ENCODE measurements around the gene DNPH1. TPM values are rescaled to one million over a fixed set of nuclear protein-coding genes. Genes with fewer than 3 reads are reported as not detected.

The DNPH1 gene, protein sequence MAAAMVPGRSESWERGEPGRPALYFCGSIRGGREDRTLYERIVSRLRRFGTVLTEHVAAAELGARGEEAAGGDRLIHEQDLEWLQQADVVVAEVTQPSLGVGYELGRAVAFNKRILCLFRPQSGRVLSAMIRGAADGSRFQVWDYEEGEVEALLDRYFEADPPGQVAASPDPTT
- total RNA-seq, result 10 to 100 TPM; 21.8 TPM
- polyA plus RNA-seq (ENCODE audit: insufficient read depth, low read depth, low replicate concordance), result 19.3 TPM
- long read RNA-seq, donor 1, transcript DNPH1-201 (4 exons, 657 nt), result major isoform, 56 of 83 reads
- long read RNA-seq, donor 1, partial matches to known transcripts, result 24 of 83 reads
- long read RNA-seq, donor 1, other reads (novel, unspliced or antisense), result 0 of 83 reads
- long read RNA-seq, donor 2, transcript DNPH1-201 (4 exons, 657 nt), result major isoform, 36 of 47 reads
- long read RNA-seq, donor 2, partial matches to known transcripts, result 8 of 47 reads
- long read RNA-seq, donor 2, other reads (novel, unspliced or antisense), result 0 of 47 reads

DNA sequence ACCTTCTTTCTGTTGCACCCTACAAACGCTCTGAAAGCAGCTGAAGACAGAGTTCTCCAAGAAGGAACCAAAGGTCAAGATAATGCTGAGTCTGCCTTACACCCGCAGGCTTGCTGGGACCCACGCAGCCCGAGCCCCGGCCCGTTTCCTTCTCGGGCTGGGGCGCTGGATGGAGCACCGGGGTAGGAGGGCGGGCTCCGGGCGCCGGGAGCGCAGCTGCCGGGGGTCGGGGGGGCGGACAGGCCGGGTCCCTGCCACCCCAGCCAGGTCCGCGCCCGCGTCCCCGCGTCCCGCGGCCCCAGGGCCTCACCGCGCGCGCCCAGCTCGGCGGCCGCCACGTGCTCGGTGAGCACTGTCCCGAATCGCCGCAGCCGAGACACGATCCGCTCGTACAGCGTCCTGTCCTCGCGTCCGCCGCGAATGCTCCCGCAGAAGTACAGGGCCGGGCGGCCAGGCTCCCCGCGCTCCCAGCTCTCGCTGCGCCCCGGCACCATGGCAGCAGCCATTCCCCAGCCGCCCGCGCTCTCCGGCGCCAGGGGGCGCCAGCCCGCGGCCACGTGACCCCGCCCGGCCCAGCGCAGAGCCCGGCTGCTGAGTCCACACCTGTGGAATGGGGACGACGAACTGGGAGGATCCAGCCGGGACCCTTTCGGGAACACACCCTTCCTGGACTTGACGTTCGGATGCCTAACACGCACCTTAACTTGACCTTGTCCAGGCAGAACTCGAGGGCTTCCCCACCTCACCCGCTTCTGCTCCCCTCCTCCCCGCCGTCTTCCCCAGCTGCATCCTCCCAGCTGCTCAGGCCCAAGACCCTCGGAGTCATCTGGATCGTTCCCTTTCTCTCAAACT, at the start of gene DNPH1:
Gene DNPH1, minus strand, starts transcription at position 531 of the 852 bp plus-strand sequence. Its CDS starts 25 bp downstream, at position 506.
- 2% methylated on average over 56 to 78 of the region's 82 CpGs for WGBS, 2 donors
- Histone ChIP-seq H3K27ac (peak within 1 kb of the TSS; percentile 22 to 31), H3K4me3 (peak within 1 kb of the TSS; percentile 55 to 60), H3K36me3 (ENCODE audit: low read depth, missing control alignments) (no peaks in the 10 kb centered on the region), H3K9me3 (no peaks in the 10 kb centered on the region), H3K4me1 (peaks cover 5% of the 10 kb centered on the region), H3K27me3 (no peaks in the 10 kb centered on the region)
- intact Hi-C loops (cut with DNase I; ENCODE audit: low total_unique reads), result no loop called here
- peak; percentile 83 for DNase-seq
- TF ChIP-seq POLR2A (IDR thresholded peaks at IDR 0.05), result no peak
- TF ChIP-seq, protein P1, sequence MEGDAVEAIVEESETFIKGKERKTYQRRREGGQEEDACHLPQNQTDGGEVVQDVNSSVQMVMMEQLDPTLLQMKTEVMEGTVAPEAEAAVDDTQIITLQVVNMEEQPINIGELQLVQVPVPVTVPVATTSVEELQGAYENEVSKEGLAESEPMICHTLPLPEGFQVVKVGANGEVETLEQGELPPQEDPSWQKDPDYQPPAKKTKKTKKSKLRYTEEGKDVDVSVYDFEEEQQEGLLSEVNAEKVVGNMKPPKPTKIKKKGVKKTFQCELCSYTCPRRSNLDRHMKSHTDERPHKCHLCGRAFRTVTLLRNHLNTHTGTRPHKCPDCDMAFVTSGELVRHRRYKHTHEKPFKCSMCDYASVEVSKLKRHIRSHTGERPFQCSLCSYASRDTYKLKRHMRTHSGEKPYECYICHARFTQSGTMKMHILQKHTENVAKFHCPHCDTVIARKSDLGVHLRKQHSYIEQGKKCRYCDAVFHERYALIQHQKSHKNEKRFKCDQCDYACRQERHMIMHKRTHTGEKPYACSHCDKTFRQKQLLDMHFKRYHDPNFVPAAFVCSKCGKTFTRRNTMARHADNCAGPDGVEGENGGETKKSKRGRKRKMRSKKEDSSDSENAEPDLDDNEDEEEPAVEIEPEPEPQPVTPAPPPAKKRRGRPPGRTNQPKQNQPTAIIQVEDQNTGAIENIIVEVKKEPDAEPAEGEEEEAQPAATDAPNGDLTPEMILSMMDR (IDR thresholded peaks at IDR 0.05), result peak; percentile 88 to 94 (median 91)

GRCh38 chr6:43278524-43279078, 49.3 kb upstream of the DNPH1 start:
- Histone ChIP-seq H3K9me3 (no peaks in the 10 kb centered on the region), H3K4me1 (no peaks in the 10 kb centered on the region), H3K4me3 (no peak overlapping the region), H3K36me3 (ENCODE audit: low read depth, missing control alignments) (no peaks in the 10 kb centered on the region), H3K27me3 (no peaks in the 10 kb centered on the region), H3K27ac (no peak overlapping the region)
- TF ChIP-seq POLR2A (IDR thresholded peaks at IDR 0.05), result no peak
- TF ChIP-seq, protein P1 (IDR thresholded peaks at IDR 0.05), result no peak
- no peak for DNase-seq
- WGBS, 2 donors, result 85 to 91% methylated on average over 4 of the region's 4 CpGs
- intact Hi-C loops (cut with DNase I; ENCODE audit: low total_unique reads), result no loop called here

- H3K27me3 ChIP-seq, result no peaks in the 10 kb centered on the region
- no peak for DNase-seq
- intact Hi-C loops (cut with DNase I; ENCODE audit: low total_unique reads), result no loop called here
- no peaks in the 10 kb centered on the region for H3K4me1 ChIP-seq
- H3K9me3 ChIP-seq, result no peaks in the 10 kb centered on the region
- no peak for TF ChIP-seq POLR2A (IDR thresholded peaks at IDR 0.05)
- WGBS, 2 donors, result 85 to 89% methylated on average over 10 to 13 of the region's 13 CpGs
- H3K4me3 ChIP-seq, result no peak overlapping the region
- no peak overlapping the region for H3K27ac ChIP-seq
- no peaks in the 10 kb centered on the region for H3K36me3 ChIP-seq (ENCODE audit: low read depth, missing control alignments)
Observed at GRCh38 chr6:43277643-43278523, 48.6 kb upstream of the DNPH1 start.

GRCh38 chr6:43277306-43277642, 48.0 kb upstream of the DNPH1 start:
- 89 to 96% methylated on average over 5 to 6 of the region's 6 CpGs for WGBS, 2 donors
- TF ChIP-seq, protein P1 (IDR thresholded peaks at IDR 0.05), result no peak
- TF ChIP-seq POLR2A (IDR thresholded peaks at IDR 0.05), result no peak
- Histone ChIP-seq H3K4me1 (no peaks in the 10 kb centered on the region), H3K9me3 (no peaks in the 10 kb centered on the region), H3K27me3 (no peaks in the 10 kb centered on the region), H3K27ac (no peak overlapping the region), H3K4me3 (no peak overlapping the region), H3K36me3 (ENCODE audit: low read depth, missing control alignments) (no peaks in the 10 kb centered on the region)
- DNase-seq, result no peak
- intact Hi-C loops (cut with DNase I; ENCODE audit: low total_unique reads), result no loop called here
